HCT116 (cell line): ENCODE data around the gene HTR1A.

Experiments used
- ELF1 ChIP-seq: IDR thresholded peaks from 2 replicates; pipeline ENCODE4 v1.6.1; 2012; ENCODE audit warnings: low read depth, borderline replicate concordance
- EZH2phosphoT487 ChIP-seq: fragments of 200-600 bp; IDR thresholded peaks from 2 replicates; pipeline ENCODE4 v1.6.1; 2018; ENCODE audit warnings: antibody characterized with exemption, borderline replicate concordance
- POLR2A ChIP-seq: IDR thresholded peaks from 2 replicates; pipeline ENCODE4 v1.7.0; 2011; ENCODE audit warnings: borderline replicate concordance; ENCODE audit not compliant: insufficient read depth, insufficient read length; ENCODE audit errors: extremely low read depth
- POLR2AphosphoS5 ChIP-seq: IDR thresholded peaks from 2 replicates; pipeline ENCODE4 v1.6.1; 2011; ENCODE audit warnings: mild to moderate bottlenecking, low read depth, low read length, moderate library complexity
- TCF7L2 ChIP-seq: IDR thresholded peaks from 2 replicates; pipeline ENCODE4 v1.7.0; 2011; ENCODE audit warnings: borderline replicate concordance, inconsistent platforms; ENCODE audit not compliant: insufficient read depth, insufficient read length; ENCODE audit errors: extremely low read depth
- ZNF274 ChIP-seq: fragments of 200-500 bp; sonication (Bioruptor generic); IDR thresholded peaks from 2 replicates; pipeline ENCODE4 v1.6.1; 2014; ENCODE audit warnings: mild to moderate bottlenecking, low read depth, low read length, inconsistent platforms
- TF ChIP-seq, protein P1 (sequence below): IDR thresholded peaks from 2 replicates; pipeline ENCODE4 v1.6.1; 2011; ENCODE audit warnings: mild to moderate bottlenecking, low read length, moderate library complexity; ENCODE audit not compliant: insufficient replicate concordance; ENCODE audit errors: extremely low read depth
- TF ChIP-seq, protein P2 (sequence below), 3 experiments: fragments of 200-600 bp in 1 of 3; sonication (generic) in 1 of 3; IDR thresholded peaks in 2 of 3; conservative IDR thresholded peaks in 1 of 3; 2 replicates each; pipeline ENCODE4 v1.5.1; 2012 to 2017; ENCODE audit warnings: low read depth in 2 of 3, low read length in 2 of 3, antibody characterized with exemption in 1 of 3, borderline replicate concordance in 1 of 3, control low read depth in 1 of 3, mild to moderate bottlenecking in 1 of 3, mixed read lengths in 1 of 3, mixed run types in 1 of 3, moderate library complexity in 1 of 3; ENCODE audit not compliant: insufficient read depth in 1 of 3

DNA sequence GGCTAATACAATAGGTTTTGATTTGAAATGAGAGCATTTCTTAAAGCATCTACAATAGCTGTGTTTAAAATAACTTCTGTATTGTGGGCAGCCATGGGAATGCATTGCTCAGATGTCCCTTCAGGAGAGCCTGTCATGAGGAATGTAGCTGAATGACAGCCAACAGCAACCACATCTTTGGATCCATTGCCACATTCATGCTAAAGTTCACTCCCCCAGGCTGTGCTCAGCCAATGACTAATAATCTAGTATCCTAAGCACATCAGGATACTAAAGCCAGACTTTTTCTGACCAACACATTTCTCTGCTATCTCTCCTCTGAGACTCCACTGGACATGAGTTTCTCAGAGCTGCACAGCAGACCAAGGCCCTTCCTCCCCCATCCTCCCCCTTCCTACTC is 45.5 kb downstream of the HTR1A start:
- TF ChIP-seq, protein P1, sequence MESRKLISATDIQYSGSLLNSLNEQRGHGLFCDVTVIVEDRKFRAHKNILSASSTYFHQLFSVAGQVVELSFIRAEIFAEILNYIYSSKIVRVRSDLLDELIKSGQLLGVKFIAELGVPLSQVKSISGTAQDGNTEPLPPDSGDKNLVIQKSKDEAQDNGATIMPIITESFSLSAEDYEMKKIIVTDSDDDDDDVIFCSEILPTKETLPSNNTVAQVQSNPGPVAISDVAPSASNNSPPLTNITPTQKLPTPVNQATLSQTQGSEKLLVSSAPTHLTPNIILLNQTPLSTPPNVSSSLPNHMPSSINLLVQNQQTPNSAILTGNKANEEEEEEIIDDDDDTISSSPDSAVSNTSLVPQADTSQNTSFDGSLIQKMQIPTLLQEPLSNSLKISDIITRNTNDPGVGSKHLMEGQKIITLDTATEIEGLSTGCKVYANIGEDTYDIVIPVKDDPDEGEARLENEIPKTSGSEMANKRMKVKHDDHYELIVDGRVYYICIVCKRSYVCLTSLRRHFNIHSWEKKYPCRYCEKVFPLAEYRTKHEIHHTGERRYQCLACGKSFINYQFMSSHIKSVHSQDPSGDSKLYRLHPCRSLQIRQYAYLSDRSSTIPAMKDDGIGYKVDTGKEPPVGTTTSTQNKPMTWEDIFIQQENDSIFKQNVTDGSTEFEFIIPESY = no peak
- no peak for TF ChIP-seq POLR2AphosphoS5
- TF ChIP-seq ZNF274 = no peak
- TF ChIP-seq POLR2A = no peak
- TF ChIP-seq, protein P2, sequence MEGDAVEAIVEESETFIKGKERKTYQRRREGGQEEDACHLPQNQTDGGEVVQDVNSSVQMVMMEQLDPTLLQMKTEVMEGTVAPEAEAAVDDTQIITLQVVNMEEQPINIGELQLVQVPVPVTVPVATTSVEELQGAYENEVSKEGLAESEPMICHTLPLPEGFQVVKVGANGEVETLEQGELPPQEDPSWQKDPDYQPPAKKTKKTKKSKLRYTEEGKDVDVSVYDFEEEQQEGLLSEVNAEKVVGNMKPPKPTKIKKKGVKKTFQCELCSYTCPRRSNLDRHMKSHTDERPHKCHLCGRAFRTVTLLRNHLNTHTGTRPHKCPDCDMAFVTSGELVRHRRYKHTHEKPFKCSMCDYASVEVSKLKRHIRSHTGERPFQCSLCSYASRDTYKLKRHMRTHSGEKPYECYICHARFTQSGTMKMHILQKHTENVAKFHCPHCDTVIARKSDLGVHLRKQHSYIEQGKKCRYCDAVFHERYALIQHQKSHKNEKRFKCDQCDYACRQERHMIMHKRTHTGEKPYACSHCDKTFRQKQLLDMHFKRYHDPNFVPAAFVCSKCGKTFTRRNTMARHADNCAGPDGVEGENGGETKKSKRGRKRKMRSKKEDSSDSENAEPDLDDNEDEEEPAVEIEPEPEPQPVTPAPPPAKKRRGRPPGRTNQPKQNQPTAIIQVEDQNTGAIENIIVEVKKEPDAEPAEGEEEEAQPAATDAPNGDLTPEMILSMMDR (IDR thresholded peaks at IDR 0.05 in 2 of 3, conservative IDR thresholded peaks at IDR 0.05 in 1 of 3; ENCODE audit: borderline replicate concordance in 1 of 3, insufficient read depth in 1 of 3, low read depth in 2 of 3, low read length in 2 of 3) = no peak
- no peak for TF ChIP-seq TCF7L2
- TF ChIP-seq ELF1 = no peak
- no peak for TF ChIP-seq EZH2phosphoT487
